ENCODE data around the gene CMTM5.

DNA sequence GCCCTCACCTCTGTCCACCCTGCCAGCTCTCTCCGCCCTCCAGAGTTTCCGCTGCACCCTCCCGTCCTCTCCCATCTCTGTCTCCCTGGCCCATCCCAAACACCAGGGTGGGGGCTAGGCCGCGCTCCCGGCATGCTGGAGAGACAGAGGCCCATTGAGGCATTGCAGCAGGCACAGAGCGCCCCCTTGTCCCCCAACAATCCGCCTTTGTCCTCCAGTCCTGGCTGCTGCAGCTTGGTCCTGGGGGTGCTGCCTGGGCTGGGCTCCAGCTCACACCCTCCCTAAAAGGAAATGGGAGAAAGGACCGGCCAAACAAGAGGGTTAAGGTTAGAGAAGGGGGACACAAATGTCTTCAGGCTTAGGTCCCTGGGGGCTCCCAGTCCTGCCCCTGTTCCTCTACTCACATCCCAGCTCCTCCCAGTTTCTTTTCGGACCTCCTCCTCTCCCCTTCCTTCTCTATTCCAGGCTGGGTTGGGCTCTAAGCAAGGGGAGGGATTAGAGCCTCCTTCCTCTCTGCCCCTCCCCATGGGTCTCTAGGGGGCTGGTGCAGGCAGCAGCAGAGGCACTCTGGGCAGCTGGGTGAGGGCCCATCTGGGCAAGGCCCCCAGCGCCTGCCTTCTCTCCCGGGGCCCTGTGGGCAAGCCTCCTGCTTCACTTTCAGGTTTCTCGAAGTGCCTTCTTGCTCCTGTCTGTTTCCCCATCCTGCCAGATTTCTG, at the start of gene CMTM5:
- TF ChIP-seq CTCF (conservative IDR thresholded peaks at IDR 0.05) (no peak), ZFX (IDR thresholded peaks at IDR 0.05) (no peak)
